GM12874 (cell line): ENCODE data around the gene XDH.

Experiments used
- CTCF ChIP-seq: IDR thresholded peaks from 2 replicates; pipeline ENCODE4 v1.5.1; 2011; ENCODE audit warnings: low read depth, mild to moderate bottlenecking, control low read depth, low read length, moderate library complexity; ENCODE audit not compliant: insufficient read depth

Gene XDH

DNA sequence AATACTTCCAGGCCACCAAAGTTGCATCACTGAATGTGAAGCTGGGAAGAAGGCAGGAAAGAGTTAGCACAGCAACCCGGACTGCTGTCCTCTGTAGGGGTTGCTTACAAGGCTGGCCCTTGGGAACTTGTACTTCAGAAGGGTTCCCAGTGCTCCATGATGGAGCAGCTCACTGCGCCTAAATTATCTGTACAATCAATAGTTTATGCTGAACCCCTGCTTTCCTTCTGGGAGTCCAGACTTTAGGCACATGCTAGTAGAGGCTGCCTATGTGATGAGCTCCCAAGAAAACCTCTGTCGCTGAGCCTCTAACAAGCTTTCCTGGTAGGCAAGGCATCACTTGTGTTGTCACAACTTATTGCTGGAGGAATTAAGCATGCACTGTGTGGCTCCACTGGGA is 34.3 kb downstream of the XDH start:
- no peak for TF ChIP-seq CTCF

GRCh38 chr2:31379747-31380146 is 34.8 kb downstream of the XDH start:
- TF ChIP-seq CTCF: no peak

DNA sequence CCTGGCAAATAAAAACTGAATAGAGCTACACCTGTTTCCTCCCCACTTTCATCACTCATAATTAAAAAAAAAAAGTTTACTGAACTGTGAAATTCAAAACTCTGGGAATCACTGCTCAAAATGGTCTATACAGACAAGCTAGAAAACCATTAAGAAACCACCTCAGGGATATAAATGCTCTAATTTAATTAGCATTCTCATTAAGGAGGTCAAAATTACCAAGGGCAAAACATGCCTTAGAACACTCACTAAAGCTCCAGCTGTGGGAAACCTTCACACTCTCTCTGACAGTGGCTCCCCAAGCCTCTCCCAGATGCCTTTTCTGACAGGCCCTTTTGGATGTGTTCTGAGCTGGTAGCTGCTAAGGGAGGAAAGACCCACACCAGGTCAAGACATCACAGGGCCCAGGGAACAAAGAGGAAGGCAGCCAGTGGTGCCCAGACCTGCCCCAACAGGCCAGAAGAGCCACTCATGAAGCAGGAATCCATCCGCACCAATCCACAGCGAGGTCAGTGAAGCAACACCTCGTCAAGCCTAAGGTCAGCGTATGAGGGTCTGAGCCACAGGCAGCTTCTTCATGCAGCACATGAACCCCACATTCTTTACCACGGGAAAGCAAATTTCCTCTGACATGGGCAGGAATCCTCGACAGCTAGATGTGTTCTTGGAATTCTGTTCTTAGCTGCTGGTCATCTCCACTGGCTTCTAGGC is 35.6 kb downstream of the XDH start:
- no peak for TF ChIP-seq CTCF

GRCh38 chr2:31378389-31378788 is 36.2 kb downstream of the XDH start:
- no peak for TF ChIP-seq CTCF

DNA sequence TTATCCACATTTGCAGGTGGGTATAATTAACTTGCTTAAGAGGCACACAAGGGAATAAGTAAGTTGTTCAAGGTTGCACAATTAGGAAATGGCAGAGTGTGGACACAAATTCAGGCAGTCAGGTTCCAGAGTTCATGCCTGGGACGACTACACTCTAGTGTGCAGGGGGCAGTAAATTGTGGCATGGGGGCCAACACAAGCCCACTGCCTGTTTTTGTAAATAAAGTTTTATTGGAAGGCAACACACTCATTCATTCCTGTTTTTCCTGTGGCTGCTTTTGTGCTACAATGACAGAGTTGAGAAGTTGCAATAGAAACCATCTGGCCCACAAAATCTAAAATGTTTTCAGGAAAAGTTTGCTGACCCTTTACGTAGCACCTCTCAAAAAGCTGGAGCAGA is 41.4 kb downstream of the XDH start:
- no peak for TF ChIP-seq CTCF

GRCh38 chr2:31372097-31372496 is 42.4 kb downstream of the XDH start:
- no peak for TF ChIP-seq CTCF

DNA sequence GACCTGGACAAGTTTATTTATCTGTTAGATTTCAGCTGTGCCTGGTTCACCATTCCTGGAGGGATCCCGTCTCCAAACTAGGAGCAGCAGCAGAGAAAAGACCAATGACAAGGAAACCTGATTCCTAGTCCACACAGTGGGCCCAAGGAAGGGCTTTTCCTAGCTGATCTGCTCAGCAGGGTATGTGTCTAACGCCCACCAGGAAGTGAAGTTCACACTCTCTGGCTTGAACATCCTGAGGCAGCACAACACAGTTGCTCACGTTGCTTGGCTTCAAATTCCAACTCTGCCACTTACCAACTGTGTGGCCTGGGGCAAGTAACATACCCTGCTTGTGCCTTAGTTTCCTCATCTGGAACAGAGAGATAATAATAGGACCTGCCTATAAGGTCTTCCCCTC is 42.9 kb downstream of the XDH start:
- no peak for TF ChIP-seq CTCF
